HG03139 (cell line): ENCODE data around the gene ETV2.
"Not testable (repeated sequence)": the region's sequence is repeated elsewhere in the genome, so short reads cannot be mapped to it uniquely, and the experiment has no call there.

ENCODE experiments used
- ATAC-seq: cut with Tn5 transposase; IDR thresholded peaks from one replicate; pipeline ENCODE4 v1.9.1; 2021; ENCODE audit not compliant: unreplicated experiment

ETV2 gene

GRCh38 chr19:35628264-35628564, 13.3 kb upstream of the ETV2 start:
- ATAC-seq: no peak

- peak; percentile 93 for ATAC-seq
Observed at GRCh38 chr19:35628565-35629331, 12.8 kb upstream of the ETV2 start, which contains the start of gene RBM42. Gene RBM42 (plus strand): TSS chr19:35629036. CDS start chr19:35629154, 118 bp downstream.

- ATAC-seq: no peak
Observed at GRCh38 chr19:35629332-35629633, 12.3 kb upstream of the ETV2 start.

- no peak for ATAC-seq
Observed at GRCh38 chr19:35633727-35634440, 7.7 kb upstream of the ETV2 start.

GRCh38 chr19:35636651-35637050, 4.9 kb upstream of the ETV2 start:
- ATAC-seq: no peak

GRCh38 chr19:35637165-35637564, 4.4 kb upstream of the ETV2 start:
- no peak for ATAC-seq

GRCh38 chr19:35639321-35639639, 2.3 kb upstream of the ETV2 start:
- ATAC-seq: no peak

GRCh38 chr19:35639863-35640262, 1.7 kb upstream of the ETV2 start:
- ATAC-seq: no peak

- no peak for ATAC-seq
Observed at GRCh38 chr19:35642312-35642711, 767 bp downstream of the ETV2 start.

- no peak for ATAC-seq
Observed at GRCh38 chr19:35642798-35643254, 1.3 kb downstream of the ETV2 start.

GRCh38 chr19:35643255-35644205, 2.0 kb downstream of the ETV2 start:
- peak; percentile 0 for ATAC-seq

GRCh38 chr19:35644206-35644986, 2.9 kb downstream of the ETV2 start:
- ATAC-seq: peak; percentile 68

- no peak for ATAC-seq
Observed at GRCh38 chr19:35644987-35645679, 3.6 kb downstream of the ETV2 start.

GRCh38 chr19:35645680-35646511, 4.4 kb downstream of the ETV2 start:
- ATAC-seq: no peak

GRCh38 chr19:35648017-35648961, 6.7 kb downstream of the ETV2 start, which contains the start of gene COX6B1:
Gene COX6B1 (plus strand): TSS chr19:35648323. CDS start chr19:35651244, 2,921 bp downstream.
- ATAC-seq: peak; percentile 41

GRCh38 chr19:35650581-35650980, 9.0 kb downstream of the ETV2 start:
- no peak for ATAC-seq

GRCh38 chr19:35654828-35655227, 13.3 kb downstream of the ETV2 start:
- not testable (repeated sequence) for ATAC-seq

- ATAC-seq: no peak
Observed at GRCh38 chr19:35655600-35655999, 14.1 kb downstream of the ETV2 start.
